22Rv1 (cell line): ENCODE results near the gene RAB2B.

Experiments used
- H3K27ac ChIP-seq: fragments of 450-650 bp; 2 replicates; pipeline ENCODE4 v1.5.1; 2017
- ZFX ChIP-seq: fragments of 450-650 bp; IDR thresholded peaks from 2 replicates; pipeline ENCODE4 v1.6.1; 2017; ENCODE audit warnings: antibody characterized with exemption, borderline replicate concordance
- TF ChIP-seq, protein P1 (sequence below): fragments of 450-650 bp; IDR thresholded peaks from 2 replicates; pipeline ENCODE4 v1.5.1; 2017; ENCODE audit warnings: mild to moderate bottlenecking

Gene RAB2B

DNA sequence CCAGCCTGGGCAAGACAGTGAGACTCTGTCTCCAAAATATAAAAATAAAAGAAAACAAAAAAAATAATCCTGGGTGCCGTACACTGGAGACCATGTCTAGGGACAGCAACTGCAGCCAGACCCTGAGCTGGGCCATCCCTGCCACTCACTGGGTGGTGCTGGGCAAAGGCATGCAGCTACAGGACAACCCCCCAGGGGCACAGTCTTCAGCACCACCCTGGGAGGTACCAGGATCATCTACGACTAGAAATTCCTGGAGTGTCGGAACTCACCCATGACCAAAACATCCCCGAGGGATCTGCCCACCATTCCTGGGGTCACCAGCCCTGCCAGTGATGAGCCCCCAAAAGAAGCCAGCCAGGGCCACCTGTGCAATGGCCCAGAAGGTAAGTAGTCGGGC is 57.2 kb downstream of the RAB2B start:
- TF ChIP-seq ZFX, result no peak
- TF ChIP-seq, protein P1, sequence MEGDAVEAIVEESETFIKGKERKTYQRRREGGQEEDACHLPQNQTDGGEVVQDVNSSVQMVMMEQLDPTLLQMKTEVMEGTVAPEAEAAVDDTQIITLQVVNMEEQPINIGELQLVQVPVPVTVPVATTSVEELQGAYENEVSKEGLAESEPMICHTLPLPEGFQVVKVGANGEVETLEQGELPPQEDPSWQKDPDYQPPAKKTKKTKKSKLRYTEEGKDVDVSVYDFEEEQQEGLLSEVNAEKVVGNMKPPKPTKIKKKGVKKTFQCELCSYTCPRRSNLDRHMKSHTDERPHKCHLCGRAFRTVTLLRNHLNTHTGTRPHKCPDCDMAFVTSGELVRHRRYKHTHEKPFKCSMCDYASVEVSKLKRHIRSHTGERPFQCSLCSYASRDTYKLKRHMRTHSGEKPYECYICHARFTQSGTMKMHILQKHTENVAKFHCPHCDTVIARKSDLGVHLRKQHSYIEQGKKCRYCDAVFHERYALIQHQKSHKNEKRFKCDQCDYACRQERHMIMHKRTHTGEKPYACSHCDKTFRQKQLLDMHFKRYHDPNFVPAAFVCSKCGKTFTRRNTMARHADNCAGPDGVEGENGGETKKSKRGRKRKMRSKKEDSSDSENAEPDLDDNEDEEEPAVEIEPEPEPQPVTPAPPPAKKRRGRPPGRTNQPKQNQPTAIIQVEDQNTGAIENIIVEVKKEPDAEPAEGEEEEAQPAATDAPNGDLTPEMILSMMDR, result no peak
- no peak overlapping the region for H3K27ac ChIP-seq

DNA sequence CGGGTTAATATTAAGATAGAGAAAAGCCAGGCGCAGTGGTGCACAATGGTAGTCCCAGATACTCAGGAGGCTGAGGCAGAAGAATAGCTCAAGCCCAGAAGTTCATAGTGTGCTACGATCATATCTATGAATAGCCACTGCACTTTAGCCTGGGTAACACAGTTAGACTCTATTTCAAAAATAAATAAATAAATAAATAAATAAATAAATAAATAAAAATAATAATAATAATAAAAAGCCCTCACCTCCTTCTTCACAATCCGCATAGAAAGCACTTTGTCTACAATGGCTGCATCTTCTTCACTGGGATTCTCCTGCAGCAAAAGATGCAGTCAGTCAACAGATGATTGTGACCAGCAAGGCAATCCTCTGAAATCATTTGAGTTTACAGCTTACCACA is 61.4 kb downstream of the RAB2B start:
- no peak for TF ChIP-seq ZFX
- TF ChIP-seq, protein P1, result no peak
- H3K27ac ChIP-seq, result no peak overlapping the region

DNA sequence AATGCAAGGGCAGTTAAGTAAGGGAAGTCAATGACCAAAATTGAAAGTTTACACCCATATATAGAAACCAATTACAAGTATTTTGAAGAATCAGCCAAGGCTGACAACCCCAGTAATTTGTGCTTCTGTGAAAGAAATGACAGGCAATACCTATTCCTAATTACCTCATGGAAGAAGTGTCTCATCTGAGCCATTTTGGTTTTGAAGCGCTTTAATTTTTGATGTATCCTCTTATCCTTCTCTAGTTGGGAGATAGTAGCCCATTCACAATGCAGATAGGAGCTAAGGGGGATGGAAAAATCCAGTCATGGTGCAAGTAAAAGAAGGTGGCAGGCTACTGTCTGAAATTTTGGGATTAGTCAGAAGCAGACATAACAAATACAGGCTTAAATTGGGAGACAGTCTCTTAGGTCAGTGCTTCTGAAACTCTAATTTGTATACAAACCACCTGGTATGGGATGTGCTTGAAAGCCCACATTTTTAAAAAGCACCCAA is 62.6 kb downstream of the RAB2B start:
- H3K27ac ChIP-seq, result no peak overlapping the region
- TF ChIP-seq, protein P1, result no peak
- TF ChIP-seq ZFX, result no peak
